GM21526 (cell line): ENCODE data around the gene ANKRD12.

ENCODE experiments used
- ATAC-seq: cut with Tn5 transposase; IDR thresholded peaks from one replicate; pipeline ENCODE4 v1.9.1; 2021; ENCODE audit warnings: moderate library complexity; ENCODE audit not compliant: unreplicated experiment, low FRiP score

Gene ANKRD12

DNA sequence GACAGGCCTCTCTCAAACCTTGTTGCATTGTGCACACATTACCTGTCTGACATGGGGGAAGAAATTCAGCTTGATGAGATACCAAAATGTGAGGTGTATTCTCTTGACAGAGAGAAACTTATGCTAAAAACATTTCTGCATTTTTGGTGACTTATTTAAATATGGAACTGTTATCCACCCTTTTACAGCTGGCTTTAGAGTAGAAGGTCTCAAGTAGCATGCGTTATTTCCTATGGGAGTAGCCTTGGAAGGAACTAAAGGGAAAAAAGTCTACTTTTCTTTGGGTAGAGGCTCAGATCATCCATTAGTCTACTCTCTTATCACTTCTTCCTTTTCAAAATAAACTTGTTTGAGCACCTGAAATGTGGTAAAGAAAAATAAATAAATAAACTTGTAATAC is 141.4 kb downstream of the ANKRD12 start:
- ATAC-seq: no peak

GRCh38 chr18:9280849-9281248 is 144.3 kb downstream of the ANKRD12 start:
- ATAC-seq: no peak

DNA sequence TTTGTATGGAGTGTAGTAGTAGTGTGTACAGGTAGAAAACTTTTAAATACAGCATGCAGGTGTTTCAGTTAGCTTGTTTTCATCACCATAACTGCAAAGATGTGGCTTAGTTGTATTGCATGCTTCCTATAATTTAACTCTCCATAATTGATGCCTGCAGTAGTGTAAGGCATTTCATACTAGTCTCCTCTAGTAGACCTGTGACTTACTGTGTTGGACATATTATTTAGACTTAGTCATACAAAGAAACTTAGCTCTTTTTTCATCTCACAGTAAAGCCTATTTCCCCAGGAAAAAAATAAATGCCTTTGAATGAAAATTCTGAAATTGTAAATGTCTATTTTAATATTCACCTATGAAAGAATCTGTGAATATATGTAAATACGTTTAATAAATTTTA is 145.2 kb downstream of the ANKRD12 start:
- ATAC-seq: no peak

DNA sequence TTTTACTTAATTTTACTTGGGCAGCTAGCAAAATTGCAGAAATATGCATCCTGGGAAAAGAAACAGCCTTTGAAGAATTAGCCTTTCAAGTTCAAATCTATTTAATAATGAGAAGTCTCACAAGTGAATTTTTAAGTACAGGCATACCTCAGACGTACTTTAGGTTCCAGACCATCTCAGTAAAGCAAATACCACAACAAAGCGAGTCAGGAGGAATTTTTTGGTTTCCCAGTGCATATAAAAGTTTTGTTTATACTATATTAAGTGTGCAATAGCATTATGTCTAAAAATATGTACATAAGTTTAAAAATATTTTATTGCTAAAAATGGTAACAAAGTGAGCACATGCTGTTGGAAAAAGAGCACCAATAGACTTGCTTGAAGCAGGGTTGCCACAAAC is 147.2 kb downstream of the ANKRD12 start:
- ATAC-seq: no peak

DNA sequence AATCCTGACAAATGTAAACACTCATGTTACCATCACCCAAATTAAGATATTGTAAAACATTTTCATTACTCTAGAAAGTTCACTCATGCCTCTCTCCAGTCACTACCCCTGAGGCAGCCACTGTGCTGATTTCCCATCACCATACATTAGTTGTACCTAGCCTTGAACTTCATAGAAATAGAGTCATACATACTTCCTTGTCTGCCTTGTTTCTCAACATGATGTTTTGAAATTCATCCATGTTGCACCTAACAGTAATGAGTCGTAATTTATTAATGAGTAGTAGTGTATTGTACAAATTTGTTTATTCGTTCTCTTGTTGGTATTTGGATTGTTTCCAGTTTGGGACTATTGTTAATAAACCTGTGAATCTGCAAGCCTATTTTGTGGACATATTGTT is 149.0 kb downstream of the ANKRD12 start:
- ATAC-seq: no peak

GRCh38 chr18:9287036-9287435 is 150.5 kb downstream of the ANKRD12 start:
- ATAC-seq: no peak

DNA sequence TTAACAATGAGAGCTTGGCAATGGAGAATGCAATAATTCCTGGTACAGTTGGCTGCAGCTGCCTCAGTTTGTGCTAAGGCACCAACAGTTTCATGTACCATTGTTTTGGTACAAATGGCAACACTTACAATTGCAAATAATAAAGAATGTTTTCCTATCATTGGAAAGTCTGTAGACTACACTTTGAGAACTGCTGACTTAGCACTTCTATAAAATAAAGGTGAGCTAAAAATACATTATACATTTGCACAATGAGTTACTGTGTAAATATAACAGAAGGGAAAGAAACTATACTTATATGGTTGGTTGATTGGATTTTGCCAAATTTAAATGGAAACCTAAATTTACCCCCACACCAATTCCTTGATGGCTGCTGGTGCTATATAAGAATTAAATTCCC is 153.1 kb downstream of the ANKRD12 start:
- no peak for ATAC-seq

- ATAC-seq: no peak
Measured at GRCh38 chr18:9290156-9290555, 153.6 kb downstream of the ANKRD12 start.

GRCh38 chr18:9292047-9292446 is 155.5 kb downstream of the ANKRD12 start:
- no peak for ATAC-seq

- no peak for ATAC-seq
Measured at GRCh38 chr18:9293948-9294347, 157.4 kb downstream of the ANKRD12 start.

- ATAC-seq: no peak
Measured at GRCh38 chr18:9296233-9297006, 159.8 kb downstream of the ANKRD12 start.

GRCh38 chr18:9297007-9297393 is 160.4 kb downstream of the ANKRD12 start:
- ATAC-seq: no peak

GRCh38 chr18:9304388-9305070 is 167.9 kb downstream of the ANKRD12 start:
- ATAC-seq: no peak

DNA sequence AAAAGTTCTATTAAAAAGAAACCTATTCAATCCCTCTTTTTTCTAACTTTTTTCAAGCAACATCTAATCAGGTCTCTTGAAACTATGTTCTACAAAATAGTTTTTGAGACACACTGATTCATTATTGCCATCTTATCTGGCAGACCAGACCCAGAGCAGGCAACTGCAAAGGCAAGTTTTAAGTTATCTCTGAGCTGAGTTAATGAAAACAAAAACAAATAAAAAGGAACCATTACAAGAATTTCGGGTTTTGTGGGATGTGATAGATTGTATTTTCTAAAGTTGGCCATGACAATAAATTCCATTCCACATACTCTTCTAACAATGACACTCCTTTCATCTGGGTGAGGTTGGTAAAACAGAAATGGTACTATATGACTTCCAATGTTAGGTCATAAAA is 182.8 kb downstream of the ANKRD12 start:
- ATAC-seq: no peak

- no peak for ATAC-seq
Measured at GRCh38 chr18:9321017-9321452, 184.5 kb downstream of the ANKRD12 start.

GRCh38 chr18:9321736-9322135 is 185.2 kb downstream of the ANKRD12 start:
- no peak for ATAC-seq

DNA sequence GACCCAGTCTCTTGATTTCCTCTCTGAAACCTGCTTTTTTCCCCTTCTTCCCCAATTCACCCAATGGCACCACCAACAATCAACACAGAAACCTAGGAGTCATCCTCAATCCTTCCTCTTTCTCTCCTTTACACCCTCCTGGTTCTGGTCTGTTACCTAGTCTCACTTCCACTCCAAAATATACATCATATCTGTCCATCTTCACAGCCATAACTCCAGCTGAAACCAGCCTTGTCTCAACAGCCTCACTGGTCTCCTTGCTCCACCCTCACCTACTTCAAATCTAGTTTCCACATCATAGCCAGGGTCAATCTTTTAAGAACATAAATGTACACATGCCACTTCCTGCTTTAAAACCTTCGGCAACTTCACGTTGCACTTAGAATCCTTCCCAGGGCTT is 186.2 kb downstream of the ANKRD12 start:
- no peak for ATAC-seq

DNA sequence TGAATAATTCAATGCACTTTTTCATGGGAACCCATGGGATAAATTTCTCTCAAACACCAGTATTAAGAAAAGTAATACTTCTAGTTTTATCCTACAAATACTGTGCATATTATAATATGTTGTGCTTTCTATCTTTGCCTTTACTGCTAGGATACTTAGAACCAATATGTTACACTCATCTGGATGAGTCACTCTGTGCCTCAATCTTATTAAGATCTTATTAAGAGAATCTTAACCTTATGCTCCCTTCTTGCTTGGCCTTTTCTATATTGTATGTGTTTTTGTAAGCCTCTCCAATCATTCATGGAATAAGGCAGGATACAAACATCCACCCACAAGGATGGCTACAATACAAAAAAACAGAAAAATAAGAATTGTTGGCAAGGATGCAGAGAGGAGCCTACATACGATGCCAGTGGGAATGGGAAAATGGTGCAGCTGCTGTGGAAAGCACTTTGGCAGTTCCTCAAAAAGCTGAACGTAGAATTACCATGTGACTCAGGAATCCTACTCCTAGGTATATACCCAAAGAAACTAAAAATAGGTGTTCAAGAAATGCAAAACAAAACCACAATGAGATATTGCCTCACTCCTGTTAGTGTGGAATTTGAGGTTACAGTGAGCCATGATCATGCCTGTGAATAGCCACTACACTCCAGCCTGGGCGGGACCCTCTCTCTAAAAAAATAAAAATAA is 187.3 kb downstream of the ANKRD12 start:
- ATAC-seq: no peak

DNA sequence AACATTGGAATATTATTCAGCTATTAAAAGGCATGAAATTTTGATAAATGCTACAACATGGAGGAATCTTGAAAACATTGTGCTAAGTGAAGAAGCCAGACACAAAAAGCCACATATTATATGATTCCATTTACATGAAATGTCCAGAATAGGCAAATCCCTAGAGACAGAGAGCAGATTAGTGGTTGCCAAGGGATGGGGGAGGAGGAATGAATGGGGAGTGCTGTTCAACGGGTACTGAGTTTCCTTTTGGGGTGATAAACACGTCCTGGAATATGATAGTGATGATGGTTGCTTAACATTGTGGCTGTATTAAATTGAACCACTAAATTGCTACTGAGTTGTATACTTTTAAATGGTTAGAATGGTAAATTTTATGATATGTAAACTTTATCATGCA is 189.1 kb downstream of the ANKRD12 start:
- no peak for ATAC-seq

GRCh38 chr18:9328776-9329175 is 192.2 kb downstream of the ANKRD12 start:
- no peak for ATAC-seq

DNA sequence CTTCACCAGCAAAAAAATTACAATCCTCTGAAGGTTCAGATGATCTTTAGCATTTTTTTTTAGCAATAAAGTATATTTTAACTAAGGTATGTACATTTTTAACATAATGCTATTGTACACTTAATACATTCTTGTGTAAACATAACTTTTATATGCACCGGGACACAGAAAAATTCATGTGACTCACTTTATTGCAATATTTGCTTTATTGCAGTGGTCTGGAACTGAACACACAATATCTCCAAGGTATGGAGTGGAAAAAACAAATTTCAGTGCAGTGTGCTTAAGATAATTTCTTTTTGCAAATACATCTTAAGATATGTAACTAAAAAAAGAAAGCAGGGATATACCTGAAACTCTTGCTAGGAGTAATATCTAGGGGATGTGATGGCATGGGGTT is 192.9 kb downstream of the ANKRD12 start:
- no peak for ATAC-seq

DNA sequence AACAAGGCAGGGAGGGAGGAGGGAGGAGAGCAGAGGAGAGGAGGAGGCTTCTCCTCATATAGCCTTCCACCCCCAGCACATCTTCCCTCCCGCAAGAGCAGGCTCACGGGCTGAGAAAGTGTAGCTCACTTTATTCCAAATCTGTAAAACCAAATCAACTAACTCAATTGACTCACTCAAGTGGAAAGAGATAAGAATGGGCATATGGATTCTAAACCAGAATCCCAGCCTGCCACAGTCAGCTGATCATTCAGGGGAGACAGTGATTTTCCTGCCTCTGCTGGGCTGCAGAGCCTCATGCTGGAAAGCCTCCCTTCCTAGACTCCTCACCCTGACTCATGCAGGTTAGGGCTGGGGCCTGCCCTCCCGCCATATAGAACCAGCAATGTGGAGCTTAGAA is 193.8 kb downstream of the ANKRD12 start:
- ATAC-seq: no peak
